Smooth muscle cell (in vitro differentiated cells): ENCODE data around the gene TNIK. TPM values are rescaled to one million over a fixed set of nuclear protein-coding genes. Genes with fewer than 3 reads are reported as not detected.

Source experiments
- DNase-seq: peaks from one replicate; lab custom pipeline; 2025; ENCODE audit not compliant: unreplicated experiment; lab: John Stamatoyannopoulos, UW
- H2AFZ ChIP-seq: fragments of 200-600 bp; sonication (generic); 2 replicates; pipeline ENCODE4 v1.6.0; 2016; ENCODE audit warnings: antibody characterized with exemption, low read depth, mild to moderate bottlenecking
- H3F3A ChIP-seq: fragments of 200-600 bp; sonication (generic); 2 replicates; pipeline ENCODE4 v1.6.0; 2017; ENCODE audit warnings: antibody characterized with exemption, low read depth
- H3K27ac ChIP-seq: fragments of 200-600 bp; sonication (generic); 2 replicates; pipeline ENCODE4 v1.5.1; 2016; ENCODE audit warnings: low read depth, mild to moderate bottlenecking
- H3K27me3 ChIP-seq: fragments of 200-600 bp; sonication (generic); 2 replicates; pipeline ENCODE4 v1.6.1; 2016; ENCODE audit warnings: low read depth, mild to moderate bottlenecking
- H3K36me3 ChIP-seq: fragments of 200-600 bp; sonication (generic); 2 replicates; pipeline ENCODE4 v1.5.1; 2016; ENCODE audit warnings: low read depth
- H3K4me1 ChIP-seq: fragments of 200-600 bp; sonication (generic); 2 replicates; pipeline ENCODE4 v1.5.1; 2016; ENCODE audit warnings: low read depth
- H3K4me2 ChIP-seq: fragments of 200-600 bp; sonication (generic); 2 replicates; pipeline ENCODE4 v1.6.0; 2016; ENCODE audit warnings: mild to moderate bottlenecking
- H3K4me3 ChIP-seq: fragments of 200-600 bp; sonication (generic); 2 replicates; pipeline ENCODE4 v1.5.1; 2016; ENCODE audit warnings: mild to moderate bottlenecking
- H3K79me2 ChIP-seq: fragments of 200-600 bp; sonication (generic); 2 replicates; pipeline ENCODE4 v1.6.0; 2016; ENCODE audit warnings: low read depth, mild to moderate bottlenecking
- H3K9ac ChIP-seq: fragments of 200-600 bp; sonication (generic); 2 replicates; pipeline ENCODE4 v1.6.0; 2016; ENCODE audit warnings: low read depth
- H3K9me3 ChIP-seq: fragments of 200-600 bp; sonication (generic); replicated peaks from 2 replicates; pipeline ENCODE4 v1.5.1; 2016; ENCODE audit warnings: low read depth
- H4K20me1 ChIP-seq: fragments of 200-600 bp; sonication (generic); 2 replicates; pipeline ENCODE4 v1.6.0; 2016; ENCODE audit warnings: low read depth
- CTCF ChIP-seq: fragments of 200-600 bp; sonication (generic); IDR thresholded peaks from 2 replicates; pipeline ENCODE4 v1.5.1; 2017; ENCODE audit warnings: borderline replicate concordance, mild to moderate bottlenecking, antibody characterized with exemption; ENCODE audit not compliant: insufficient read depth, poor library complexity, severe bottlenecking
- WGBS: methylation state at CpG from one replicate; pipeline ENCODE4 v1.1.7; 2016; ENCODE audit warnings: low lambda C conversion rate; 5-methylcytosine and 5-hydroxymethylcytosine counted together
- polyA plus RNA-seq: library from polyadenylated mRNA; unstranded; fragments of >200 nt; fragmentation: Nextera tagmentation; extraction: Ambion mirVana; gene quantifications from 2 replicates; pipeline ENCODE4 v1.2.1, GENCODE V29; 2016
- total RNA-seq: library from RNA; depleted of rRNA; stranded (reverse); fragments of >200 nt; gene quantifications from 2 replicates; pipeline ENCODE4 v1.2.3, GENCODE V29; 2014

The TNIK gene
- total and polyA plus RNA-seq, 2 experiments from 2014 or later, result 10.4 to 12.5 TPM

DNA sequence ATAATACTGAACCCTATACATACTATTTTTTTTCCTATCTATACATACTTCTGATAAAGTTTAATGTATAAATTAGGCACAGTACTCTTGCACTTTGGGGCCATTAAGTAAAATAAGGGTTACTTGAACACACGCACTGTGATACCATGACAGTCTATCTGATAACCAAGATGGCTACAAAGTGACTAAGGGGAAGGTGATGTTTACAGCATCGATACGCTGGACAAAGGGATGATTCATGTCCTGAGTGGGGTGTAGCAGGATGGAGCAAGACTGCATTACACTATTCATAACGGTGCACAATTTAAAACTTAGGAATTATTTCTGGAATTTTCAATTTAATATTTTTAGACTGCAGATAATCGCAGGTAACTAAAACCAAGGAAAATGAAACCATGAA lies 403.7 kb downstream of the TNIK start:
- Histone ChIP-seq H3K27me3 (no peaks in the 10 kb centered on the region), H4K20me1 (no peaks in the 10 kb centered on the region), H3K79me2 (no peaks in the 10 kb centered on the region), H2AFZ (no peak overlapping the region), H3F3A (no peaks in the 10 kb centered on the region), H3K36me3 (no peaks in the 10 kb centered on the region), H3K4me2 (no peak overlapping the region), H3K4me3 (no peak overlapping the region), H3K9ac (no peak overlapping the region), H3K27ac (no peak overlapping the region), H3K9me3 (no peaks in the 10 kb centered on the region), H3K4me1 (peaks cover 6% of the 10 kb centered on the region)
- TF ChIP-seq CTCF, result no peak
- no peak for DNase-seq
- WGBS, result 74% methylated on average over 5 of the region's 5 CpGs

DNA sequence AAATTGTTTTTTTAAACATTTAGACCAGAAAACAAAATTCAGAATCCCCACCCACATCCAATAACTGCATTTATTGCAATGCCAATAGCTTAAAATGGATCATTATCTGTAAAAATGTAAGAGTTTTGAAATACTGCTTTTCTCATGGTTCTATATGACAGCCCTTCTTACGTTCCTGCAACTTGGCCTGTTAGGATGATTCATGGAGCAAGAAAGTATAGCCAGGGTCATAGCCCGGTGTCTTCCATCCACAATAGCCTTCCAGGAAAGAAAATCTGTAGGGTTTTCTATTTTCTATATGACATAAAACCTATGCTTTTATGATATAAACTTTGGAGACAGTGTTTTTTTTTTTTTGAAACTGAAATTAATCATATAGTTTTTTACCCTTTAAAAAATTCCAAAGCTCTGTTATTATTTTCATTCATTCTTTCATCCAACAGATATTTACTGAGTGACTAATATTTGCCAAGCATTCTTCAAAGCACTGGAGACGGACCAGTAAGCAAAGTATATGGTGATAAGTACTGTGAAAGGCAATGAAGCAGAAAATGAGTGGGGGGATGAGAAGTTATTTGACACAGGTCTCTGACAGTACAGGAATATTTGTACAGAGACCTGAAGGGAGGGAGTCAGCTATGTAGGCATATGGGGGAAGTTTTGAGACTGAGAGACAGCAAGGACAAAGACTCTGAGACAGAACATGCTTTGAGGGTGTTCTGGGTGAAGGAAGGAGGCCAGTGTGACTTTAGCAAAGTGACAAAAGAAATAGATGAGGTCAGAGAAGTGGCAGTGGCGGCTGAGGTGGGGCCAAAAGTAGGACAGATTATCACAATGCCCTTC lies 404.6 kb downstream of the TNIK start:
- Histone ChIP-seq H3K4me3 (no peak overlapping the region), H2AFZ (no peak overlapping the region), H3K79me2 (no peaks in the 10 kb centered on the region), H3F3A (no peaks in the 10 kb centered on the region), H3K36me3 (no peaks in the 10 kb centered on the region), H4K20me1 (no peaks in the 10 kb centered on the region), H3K27me3 (no peaks in the 10 kb centered on the region), H3K9me3 (no peaks in the 10 kb centered on the region), H3K4me2 (peak overlapping the region; percentile 59), H3K4me1 (peaks cover 6% of the 10 kb centered on the region), H3K9ac (no peak overlapping the region), H3K27ac (peak overlapping the region; percentile 63)
- TF ChIP-seq CTCF, result no peak
- WGBS, result 43% methylated on average over 4 of the region's 4 CpGs
- no peak for DNase-seq

DNA sequence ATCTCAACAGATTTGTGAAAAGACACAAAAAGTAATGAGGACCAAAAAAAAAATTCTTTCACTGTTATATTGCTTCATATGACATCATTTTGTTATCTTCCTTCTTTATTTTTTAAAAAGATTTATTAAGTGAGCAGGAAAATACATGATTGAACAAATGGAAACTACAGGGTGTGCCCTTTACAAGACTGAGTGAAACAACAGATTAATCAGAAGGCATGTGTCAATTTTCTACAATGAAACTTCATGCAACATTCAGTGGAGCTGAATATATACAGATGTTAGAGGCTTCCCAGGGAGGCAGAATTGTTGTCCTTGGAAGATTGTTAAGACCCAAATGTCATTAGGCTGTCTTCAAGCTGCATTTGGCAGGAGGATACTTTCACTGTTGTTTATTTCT lies 405.3 kb downstream of the TNIK start:
- peak overlapping the region; percentile 59 for H3K4me2 ChIP-seq

More for the DNA sequence above, 405.3 kb downstream of the TNIK start:
- no peak overlapping the region for H2AFZ ChIP-seq
- H3F3A ChIP-seq, result no peaks in the 10 kb centered on the region
- no peaks in the 10 kb centered on the region for H3K27me3 ChIP-seq
- peak overlapping the region; percentile 63 for H3K27ac ChIP-seq
- H3K9me3 ChIP-seq, result no peaks in the 10 kb centered on the region
- H3K4me3 ChIP-seq, result no peak overlapping the region
- no peaks in the 10 kb centered on the region for H3K36me3 ChIP-seq
- no peak for DNase-seq
- no peaks in the 10 kb centered on the region for H3K79me2 ChIP-seq
- TF ChIP-seq CTCF, result no peak
- no peak overlapping the region for H3K9ac ChIP-seq
- peaks cover 6% of the 10 kb centered on the region for H3K4me1 ChIP-seq
- H4K20me1 ChIP-seq, result no peaks in the 10 kb centered on the region
